HepG2 (cell line): ENCODE data around the gene EXTL1. TPM values are rescaled to one million over a fixed set of nuclear protein-coding genes. Genes with fewer than 3 reads are reported as not detected.
A peak's percentile ranks its signal among the peaks of the same experiment; 100 is the strongest.

ENCODE experiments used
- AKAP8 ChIP-seq: sonication (generic); formaldehyde crosslinking; IDR thresholded peaks from 2 replicates; pipeline ENCODE4 v1.5.1; 2020; ENCODE audit warnings: mild to moderate bottlenecking, missing genetic modification reagents
- CENPX ChIP-seq: sonication (generic); formaldehyde crosslinking; IDR thresholded peaks from 2 replicates; pipeline ENCODE4 v1.9.0; 2021; ENCODE audit warnings: mild to moderate bottlenecking, missing genetic modification reagents, moderate library complexity
- HMGA1 ChIP-seq: sonication (generic); formaldehyde crosslinking; conservative IDR thresholded peaks from 2 replicates; pipeline ENCODE4 v1.4.0; 2020; ENCODE audit warnings: missing genetic modification reagents
- IRX3 ChIP-seq: sonication (generic); formaldehyde crosslinking; IDR thresholded peaks from 2 replicates; pipeline ENCODE4 v1.8.1; 2023; ENCODE audit warnings: mild to moderate bottlenecking, low read depth, missing genetic modification reagents, borderline replicate concordance
- ISX ChIP-seq: sonication (generic); formaldehyde crosslinking; conservative IDR thresholded peaks from 2 replicates; pipeline ENCODE4 v1.5.0; 2020; ENCODE audit warnings: missing genetic modification reagents
- KDM5B ChIP-seq: sonication (generic); formaldehyde crosslinking; IDR thresholded peaks from 2 replicates; pipeline ENCODE4 v1.4.0; 2020; ENCODE audit warnings: missing genetic modification reagents, mild to moderate bottlenecking, borderline replicate concordance
- PAF1 ChIP-seq: IDR thresholded peaks from 2 replicates; pipeline ENCODE4 v1.6.1; 2016; ENCODE audit warnings: missing genetic modification reagents, missing compliant biosample characterization
- PLRG1 ChIP-seq: fragments of 450-650 bp; conservative IDR thresholded peaks from 2 replicates; pipeline ENCODE4 v1.6.1; 2016
- ZNF10 ChIP-seq: sonication (generic); formaldehyde crosslinking; IDR thresholded peaks from 2 replicates; pipeline ENCODE4 v1.4.0; 2020; ENCODE audit warnings: mild to moderate bottlenecking, low read depth, missing genetic modification reagents, borderline replicate concordance
- ZNF256 ChIP-seq: sonication (generic); formaldehyde crosslinking; conservative IDR thresholded peaks from 2 replicates; pipeline ENCODE4 v1.4.0; 2020; ENCODE audit warnings: missing genetic modification reagents
- polyA plus RNA-seq, 8 experiments: library from polyadenylated mRNA; depleted of rRNA in 3 of 8; stranded (reverse) in 7 of 8; unstranded in 1 of 8; fragments of >200 nt; fragmentation: Illumina TruSeq in 4 of 8; extraction: Trizol in 4 of 8; gene quantifications; 2 replicates each; pipeline versions ENCODE4 v1.2.1 to v1.2.3, GENCODE V29; 2011 to 2016; ENCODE audit warnings: low read depth in 4 of 8, missing spikeins in 1 of 8, mixed read lengths in 1 of 8; ENCODE audit not compliant: insufficient read depth in 1 of 8
- total RNA-seq, 5 experiments: library from RNA; depleted of rRNA; stranded (reverse); fragments of >200 nt; fragmentation: Illumina TruSeq; extraction: Trizol; gene quantifications; 2 replicates each; pipeline ENCODE4 v1.2.3, GENCODE V29; 2016; ENCODE audit warnings: low read depth in 1 of 5
- TF ChIP-seq, protein P1 (sequence below): sonication (generic); formaldehyde crosslinking; IDR thresholded peaks from 2 replicates; pipeline ENCODE4 v1.4.0; 2020; ENCODE audit warnings: mild to moderate bottlenecking, missing genetic modification reagents
- TF ChIP-seq, protein P2 (sequence below): IDR thresholded peaks from 2 replicates; pipeline ENCODE4 v1.6.1; 2016; ENCODE audit warnings: low read depth
- TF ChIP-seq, protein P3 (sequence below): sonication (generic); formaldehyde crosslinking; IDR thresholded peaks from 2 replicates; pipeline ENCODE4 v1.4.0; 2020; ENCODE audit warnings: missing genetic modification reagents
- TF ChIP-seq, protein P4 (sequence below): sonication (generic); formaldehyde crosslinking; IDR thresholded peaks from 2 replicates; pipeline ENCODE4 v1.8.1; 2023; ENCODE audit warnings: missing genetic modification reagents, mild to moderate bottlenecking, borderline replicate concordance

EXTL1 gene
- total and polyA plus RNA-seq, 2 of the 13 experiments (the other 11 are each of a cell fraction or from before 2014, with no cell fraction given), result 0.35 to 1.0 TPM

DNA sequence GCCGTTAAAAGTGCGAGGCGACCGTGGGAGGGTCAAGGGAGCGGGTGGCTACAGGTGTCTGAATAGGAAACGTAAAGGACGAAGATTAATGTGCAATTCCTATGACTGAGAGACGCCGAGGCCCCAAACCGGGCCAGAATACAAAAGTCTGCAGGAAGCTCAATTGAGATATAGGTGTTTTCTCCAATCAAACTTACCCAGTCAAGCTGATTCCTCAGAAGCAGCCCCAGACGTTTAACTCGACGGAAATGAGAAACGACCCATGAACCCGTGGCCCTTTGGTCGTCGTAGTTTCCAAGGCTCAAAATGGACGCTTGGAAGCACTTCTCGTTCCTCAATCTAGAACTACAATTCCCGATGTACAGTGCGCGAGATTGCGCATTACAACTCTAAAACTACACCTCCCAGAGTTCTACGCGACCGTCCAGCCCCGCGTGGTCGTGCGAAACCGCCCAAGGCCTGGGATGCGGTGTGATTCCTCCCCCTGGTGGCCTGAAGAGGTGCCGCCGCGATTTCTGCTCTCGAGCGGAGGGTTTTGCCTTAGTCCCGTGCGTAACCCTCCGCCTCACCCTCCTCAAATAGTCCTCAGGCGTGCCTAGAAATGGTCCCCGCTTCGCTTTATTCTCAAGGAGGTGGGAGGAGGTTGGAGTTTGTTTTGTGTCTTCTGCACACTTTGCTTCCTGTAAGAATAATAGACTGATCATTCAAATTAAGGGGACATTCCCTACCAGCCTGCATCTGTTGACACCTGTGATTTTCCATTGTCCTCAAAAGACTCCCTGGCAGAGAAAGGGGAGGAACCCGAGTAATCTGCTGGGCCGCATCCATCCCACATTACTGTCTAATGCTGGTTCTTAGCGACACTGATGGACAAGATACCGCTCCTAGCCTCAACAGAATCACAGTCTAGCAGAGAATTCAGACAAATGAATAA, 23.5 kb upstream of the EXTL1 start, which contains the start of gene PAFAH2 (continued):
- TF ChIP-seq ZNF256 (CRISPR knock-in tag) (peak; percentile 51; the same call in 1 of the 2 replicates), ISX (no peak), KDM5B (CRISPR knock-in tag) (peak; percentile 79; the same call in 1 of the 2 replicates), AKAP8 (CRISPR knock-in tag) (peak; percentile 80; the same call in 1 of the 2 replicates), ZNF10 (CRISPR knock-in tag) (no peak), HMGA1 (CRISPR knock-in tag) (no peak), IRX3 (0 out of 2 replicates have a peak, but pooled peaks have one; percentile 59), PAF1 (CRISPR knock-in tag) (no peak), PLRG1 (no peak), CENPX (no peak)
- TF ChIP-seq, protein P1, sequence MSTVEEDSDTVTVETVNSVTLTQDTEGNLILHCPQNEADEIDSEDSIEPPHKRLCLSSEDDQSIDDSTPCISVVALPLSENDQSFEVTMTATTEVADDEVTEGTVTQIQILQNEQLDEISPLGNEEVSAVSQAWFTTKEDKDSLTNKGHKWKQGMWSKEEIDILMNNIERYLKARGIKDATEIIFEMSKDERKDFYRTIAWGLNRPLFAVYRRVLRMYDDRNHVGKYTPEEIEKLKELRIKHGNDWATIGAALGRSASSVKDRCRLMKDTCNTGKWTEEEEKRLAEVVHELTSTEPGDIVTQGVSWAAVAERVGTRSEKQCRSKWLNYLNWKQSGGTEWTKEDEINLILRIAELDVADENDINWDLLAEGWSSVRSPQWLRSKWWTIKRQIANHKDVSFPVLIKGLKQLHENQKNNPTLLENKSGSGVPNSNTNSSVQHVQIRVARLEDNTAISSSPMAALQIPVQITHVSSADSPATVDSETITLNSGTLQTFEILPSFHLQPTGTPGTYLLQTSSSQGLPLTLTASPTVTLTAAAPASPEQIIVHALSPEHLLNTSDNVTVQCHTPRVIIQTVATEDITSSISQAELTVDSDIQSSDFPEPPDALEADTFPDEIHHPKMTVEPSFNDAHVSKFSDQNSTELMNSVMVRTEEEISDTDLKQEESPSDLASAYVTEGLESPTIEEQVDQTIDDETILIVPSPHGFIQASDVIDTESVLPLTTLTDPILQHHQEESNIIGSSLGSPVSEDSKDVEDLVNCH, result 0 out of 2 replicates have a peak, but pooled peaks have one; percentile 62
- TF ChIP-seq, protein P2, sequence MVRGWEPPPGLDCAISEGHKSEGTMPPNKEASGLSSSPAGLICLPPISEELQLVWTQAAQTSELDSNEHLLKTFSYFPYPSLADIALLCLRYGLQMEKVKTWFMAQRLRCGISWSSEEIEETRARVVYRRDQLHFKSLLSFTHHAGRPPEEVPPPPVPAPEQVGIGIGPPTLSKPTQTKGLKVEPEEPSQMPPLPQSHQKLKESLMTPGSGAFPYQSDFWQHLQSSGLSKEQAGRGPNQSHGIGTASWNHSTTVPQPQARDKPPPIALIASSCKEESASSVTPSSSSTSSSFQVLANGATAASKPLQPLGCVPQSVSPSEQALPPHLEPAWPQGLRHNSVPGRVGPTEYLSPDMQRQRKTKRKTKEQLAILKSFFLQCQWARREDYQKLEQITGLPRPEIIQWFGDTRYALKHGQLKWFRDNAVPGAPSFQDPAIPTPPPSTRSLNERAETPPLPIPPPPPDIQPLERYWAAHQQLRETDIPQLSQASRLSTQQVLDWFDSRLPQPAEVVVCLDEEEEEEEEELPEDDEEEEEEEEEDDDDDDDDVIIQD (CRISPR knock-in tag), result peak; percentile 85; the same call in 1 of the 2 replicates
- TF ChIP-seq, protein P3, sequence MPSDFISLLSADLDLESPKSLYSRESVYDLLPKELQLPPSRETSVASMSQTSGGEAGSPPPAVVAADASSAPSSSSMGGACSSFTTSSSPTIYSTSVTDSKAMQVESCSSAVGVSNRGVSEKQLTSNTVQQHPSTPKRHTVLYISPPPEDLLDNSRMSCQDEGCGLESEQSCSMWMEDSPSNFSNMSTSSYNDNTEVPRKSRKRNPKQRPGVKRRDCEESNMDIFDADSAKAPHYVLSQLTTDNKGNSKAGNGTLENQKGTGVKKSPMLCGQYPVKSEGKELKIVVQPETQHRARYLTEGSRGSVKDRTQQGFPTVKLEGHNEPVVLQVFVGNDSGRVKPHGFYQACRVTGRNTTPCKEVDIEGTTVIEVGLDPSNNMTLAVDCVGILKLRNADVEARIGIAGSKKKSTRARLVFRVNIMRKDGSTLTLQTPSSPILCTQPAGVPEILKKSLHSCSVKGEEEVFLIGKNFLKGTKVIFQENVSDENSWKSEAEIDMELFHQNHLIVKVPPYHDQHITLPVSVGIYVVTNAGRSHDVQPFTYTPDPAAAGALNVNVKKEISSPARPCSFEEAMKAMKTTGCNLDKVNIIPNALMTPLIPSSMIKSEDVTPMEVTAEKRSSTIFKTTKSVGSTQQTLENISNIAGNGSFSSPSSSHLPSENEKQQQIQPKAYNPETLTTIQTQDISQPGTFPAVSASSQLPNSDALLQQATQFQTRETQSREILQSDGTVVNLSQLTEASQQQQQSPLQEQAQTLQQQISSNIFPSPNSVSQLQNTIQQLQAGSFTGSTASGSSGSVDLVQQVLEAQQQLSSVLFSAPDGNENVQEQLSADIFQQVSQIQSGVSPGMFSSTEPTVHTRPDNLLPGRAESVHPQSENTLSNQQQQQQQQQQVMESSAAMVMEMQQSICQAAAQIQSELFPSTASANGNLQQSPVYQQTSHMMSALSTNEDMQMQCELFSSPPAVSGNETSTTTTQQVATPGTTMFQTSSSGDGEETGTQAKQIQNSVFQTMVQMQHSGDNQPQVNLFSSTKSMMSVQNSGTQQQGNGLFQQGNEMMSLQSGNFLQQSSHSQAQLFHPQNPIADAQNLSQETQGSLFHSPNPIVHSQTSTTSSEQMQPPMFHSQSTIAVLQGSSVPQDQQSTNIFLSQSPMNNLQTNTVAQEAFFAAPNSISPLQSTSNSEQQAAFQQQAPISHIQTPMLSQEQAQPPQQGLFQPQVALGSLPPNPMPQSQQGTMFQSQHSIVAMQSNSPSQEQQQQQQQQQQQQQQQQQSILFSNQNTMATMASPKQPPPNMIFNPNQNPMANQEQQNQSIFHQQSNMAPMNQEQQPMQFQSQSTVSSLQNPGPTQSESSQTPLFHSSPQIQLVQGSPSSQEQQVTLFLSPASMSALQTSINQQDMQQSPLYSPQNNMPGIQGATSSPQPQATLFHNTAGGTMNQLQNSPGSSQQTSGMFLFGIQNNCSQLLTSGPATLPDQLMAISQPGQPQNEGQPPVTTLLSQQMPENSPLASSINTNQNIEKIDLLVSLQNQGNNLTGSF (CRISPR knock-in tag), result peak; percentile 82; the same call in 1 of the 2 replicates
- TF ChIP-seq, protein P4, sequence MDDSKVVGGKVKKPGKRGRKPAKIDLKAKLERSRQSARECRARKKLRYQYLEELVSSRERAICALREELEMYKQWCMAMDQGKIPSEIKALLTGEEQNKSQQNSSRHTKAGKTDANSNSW (CRISPR knock-in tag), result no peak
